ENCODE measurements around the gene SYT2.
"Not testable (repeated sequence)": the region's sequence is repeated elsewhere in the genome, so short reads cannot be mapped to it uniquely, and the experiment has no call there.

GRCh38 chr1:202630096-202630495 is 80.2 kb downstream of the SYT2 start:
- not testable (repeated sequence) for TF ChIP-seq TCF7L2 (IDR thresholded peaks at IDR 0.05; ENCODE audit: borderline replicate concordance, extremely low read depth, insufficient read depth, insufficient read length); POLR2A (IDR thresholded peaks at IDR 0.05; ENCODE audit: borderline replicate concordance, extremely low read depth, insufficient read depth, insufficient read length); CTCF (IDR thresholded peaks at IDR 0.05 in 2 of 3, conservative IDR thresholded peaks at IDR 0.05 in 1 of 3; ENCODE audit: borderline replicate concordance in 1 of 3, insufficient read depth in 1 of 3, low read depth in 2 of 3, low read length in 2 of 3); YY1 (IDR thresholded peaks at IDR 0.05; ENCODE audit: extremely low read depth, insufficient replicate concordance, low read depth, low read length); EZH2 (IDR thresholded peaks at IDR 0.05); CEBPB (IDR thresholded peaks at IDR 0.05; ENCODE audit: low read depth); REST (IDR thresholded peaks at IDR 0.05; ENCODE audit: low read depth); CBX3 (IDR thresholded peaks at IDR 0.05; ENCODE audit: low read depth); MAX (IDR thresholded peaks at IDR 0.05); POLR2AphosphoS5 (IDR thresholded peaks at IDR 0.05; ENCODE audit: low read depth, low read length); SRF (IDR thresholded peaks at IDR 0.05; ENCODE audit: low read depth); ATF3 (IDR thresholded peaks at IDR 0.05)
- TF ChIP-seq, protein P1, sequence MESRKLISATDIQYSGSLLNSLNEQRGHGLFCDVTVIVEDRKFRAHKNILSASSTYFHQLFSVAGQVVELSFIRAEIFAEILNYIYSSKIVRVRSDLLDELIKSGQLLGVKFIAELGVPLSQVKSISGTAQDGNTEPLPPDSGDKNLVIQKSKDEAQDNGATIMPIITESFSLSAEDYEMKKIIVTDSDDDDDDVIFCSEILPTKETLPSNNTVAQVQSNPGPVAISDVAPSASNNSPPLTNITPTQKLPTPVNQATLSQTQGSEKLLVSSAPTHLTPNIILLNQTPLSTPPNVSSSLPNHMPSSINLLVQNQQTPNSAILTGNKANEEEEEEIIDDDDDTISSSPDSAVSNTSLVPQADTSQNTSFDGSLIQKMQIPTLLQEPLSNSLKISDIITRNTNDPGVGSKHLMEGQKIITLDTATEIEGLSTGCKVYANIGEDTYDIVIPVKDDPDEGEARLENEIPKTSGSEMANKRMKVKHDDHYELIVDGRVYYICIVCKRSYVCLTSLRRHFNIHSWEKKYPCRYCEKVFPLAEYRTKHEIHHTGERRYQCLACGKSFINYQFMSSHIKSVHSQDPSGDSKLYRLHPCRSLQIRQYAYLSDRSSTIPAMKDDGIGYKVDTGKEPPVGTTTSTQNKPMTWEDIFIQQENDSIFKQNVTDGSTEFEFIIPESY (IDR thresholded peaks at IDR 0.05; ENCODE audit: extremely low read depth, insufficient replicate concordance, low read length) = not testable (repeated sequence)
